K562 (cell line): ENCODE data around the gene NR1D1. TPM values are rescaled to one million over a fixed set of nuclear protein-coding genes. Genes with fewer than 3 reads are reported as not detected.

Experiments
- AFF1 ChIP-seq, 2 experiments: fragments of 450-650 bp; IDR thresholded peaks; 2 replicates each; pipeline ENCODE4 v1.6.1; 2018; ENCODE audit warnings: mild to moderate bottlenecking in 2 of 2, low read depth in 1 of 2; ENCODE audit not compliant: partially characterized antibody in 2 of 2
- FOXK2 ChIP-seq, 2 experiments: fragments of 450-650 bp; IDR thresholded peaks in 1 of 2; conservative IDR thresholded peaks in 1 of 2; 2 replicates each; pipeline ENCODE4 v1.6.1; 2016; ENCODE audit warnings: low read depth in 2 of 2, mild to moderate bottlenecking in 1 of 2
- MNT ChIP-seq, 2 experiments: fragments of 450-650 bp; conservative IDR thresholded peaks; 2 replicates each; pipeline ENCODE4 v1.6.1; 2017; ENCODE audit warnings: mild to moderate bottlenecking in 2 of 2, moderate library complexity in 2 of 2
- MYC ChIP-seq, 2 experiments: fragments of 250-450 bp in 1 of 2; sonication (Bioruptor Pico) in 1 of 2; IDR thresholded peaks; 2 replicates each; pipeline versions ENCODE4 v1.5.1 to v1.6.1; 2012 to 2021; ENCODE audit warnings: low read depth in 2 of 2, borderline replicate concordance in 1 of 2, improper control_type of control experiment in 1 of 2, low read length in 1 of 2, mild to moderate bottlenecking in 1 of 2, moderate library complexity in 1 of 2
- SNAPC5 ChIP-seq: fragments of 250-450 bp; sonication (Bioruptor Pico); IDR thresholded peaks from 2 replicates; pipeline ENCODE4 v1.8.0; 2021; ENCODE audit warnings: moderate library complexity, mild to moderate bottlenecking, inconsistent platforms
- ZNF24 ChIP-seq: fragments of 450-650 bp; IDR thresholded peaks from 2 replicates; pipeline ENCODE4 v1.6.1; 2016
- polyA plus RNA-seq, 8 experiments: library from polyadenylated mRNA; depleted of rRNA in 4 of 8; stranded (reverse) in 5 of 8; unstranded in 3 of 8; fragments of >200 nt; fragmentation: Nextera tagmentation in 2 of 8; fragmentation: Illumina TruSeq in 1 of 8; extraction: Ambion mirVana in 2 of 8; extraction: Trizol in 1 of 8; gene quantifications; 2 replicates each; pipeline versions ENCODE4 v1.2.1 to v1.2.3, GENCODE V29; 2011 to 2014; ENCODE audit warnings: inconsistent platforms in 1 of 8, missing spikeins in 1 of 8
- total RNA-seq, 7 experiments: library from RNA; depleted of rRNA in 6 of 7; stranded (reverse); fragments of >200 nt in 6 of 7; fragmentation: Illumina TruSeq in 2 of 7; extraction: Trizol in 2 of 7; gene quantifications; 2 replicates each; pipeline versions ENCODE4 v1.2.1 to v1.2.3, GENCODE V29; 2011 to 2021; ENCODE audit warnings: low replicate concordance in 1 of 7
- TF ChIP-seq, protein P1 (sequence below): fragments of 450-650 bp; IDR thresholded peaks from 2 replicates; pipeline ENCODE4 v1.6.1; 2016; ENCODE audit warnings: mild to moderate bottlenecking, moderate library complexity

Gene NR1D1
- total and polyA plus RNA-seq, 9 of the 15 experiments (the other 6 are each of a cell fraction or from before 2014, with no cell fraction given) = 0.25 to 7.7 (median 0.65) TPM

- TF ChIP-seq, protein P1, sequence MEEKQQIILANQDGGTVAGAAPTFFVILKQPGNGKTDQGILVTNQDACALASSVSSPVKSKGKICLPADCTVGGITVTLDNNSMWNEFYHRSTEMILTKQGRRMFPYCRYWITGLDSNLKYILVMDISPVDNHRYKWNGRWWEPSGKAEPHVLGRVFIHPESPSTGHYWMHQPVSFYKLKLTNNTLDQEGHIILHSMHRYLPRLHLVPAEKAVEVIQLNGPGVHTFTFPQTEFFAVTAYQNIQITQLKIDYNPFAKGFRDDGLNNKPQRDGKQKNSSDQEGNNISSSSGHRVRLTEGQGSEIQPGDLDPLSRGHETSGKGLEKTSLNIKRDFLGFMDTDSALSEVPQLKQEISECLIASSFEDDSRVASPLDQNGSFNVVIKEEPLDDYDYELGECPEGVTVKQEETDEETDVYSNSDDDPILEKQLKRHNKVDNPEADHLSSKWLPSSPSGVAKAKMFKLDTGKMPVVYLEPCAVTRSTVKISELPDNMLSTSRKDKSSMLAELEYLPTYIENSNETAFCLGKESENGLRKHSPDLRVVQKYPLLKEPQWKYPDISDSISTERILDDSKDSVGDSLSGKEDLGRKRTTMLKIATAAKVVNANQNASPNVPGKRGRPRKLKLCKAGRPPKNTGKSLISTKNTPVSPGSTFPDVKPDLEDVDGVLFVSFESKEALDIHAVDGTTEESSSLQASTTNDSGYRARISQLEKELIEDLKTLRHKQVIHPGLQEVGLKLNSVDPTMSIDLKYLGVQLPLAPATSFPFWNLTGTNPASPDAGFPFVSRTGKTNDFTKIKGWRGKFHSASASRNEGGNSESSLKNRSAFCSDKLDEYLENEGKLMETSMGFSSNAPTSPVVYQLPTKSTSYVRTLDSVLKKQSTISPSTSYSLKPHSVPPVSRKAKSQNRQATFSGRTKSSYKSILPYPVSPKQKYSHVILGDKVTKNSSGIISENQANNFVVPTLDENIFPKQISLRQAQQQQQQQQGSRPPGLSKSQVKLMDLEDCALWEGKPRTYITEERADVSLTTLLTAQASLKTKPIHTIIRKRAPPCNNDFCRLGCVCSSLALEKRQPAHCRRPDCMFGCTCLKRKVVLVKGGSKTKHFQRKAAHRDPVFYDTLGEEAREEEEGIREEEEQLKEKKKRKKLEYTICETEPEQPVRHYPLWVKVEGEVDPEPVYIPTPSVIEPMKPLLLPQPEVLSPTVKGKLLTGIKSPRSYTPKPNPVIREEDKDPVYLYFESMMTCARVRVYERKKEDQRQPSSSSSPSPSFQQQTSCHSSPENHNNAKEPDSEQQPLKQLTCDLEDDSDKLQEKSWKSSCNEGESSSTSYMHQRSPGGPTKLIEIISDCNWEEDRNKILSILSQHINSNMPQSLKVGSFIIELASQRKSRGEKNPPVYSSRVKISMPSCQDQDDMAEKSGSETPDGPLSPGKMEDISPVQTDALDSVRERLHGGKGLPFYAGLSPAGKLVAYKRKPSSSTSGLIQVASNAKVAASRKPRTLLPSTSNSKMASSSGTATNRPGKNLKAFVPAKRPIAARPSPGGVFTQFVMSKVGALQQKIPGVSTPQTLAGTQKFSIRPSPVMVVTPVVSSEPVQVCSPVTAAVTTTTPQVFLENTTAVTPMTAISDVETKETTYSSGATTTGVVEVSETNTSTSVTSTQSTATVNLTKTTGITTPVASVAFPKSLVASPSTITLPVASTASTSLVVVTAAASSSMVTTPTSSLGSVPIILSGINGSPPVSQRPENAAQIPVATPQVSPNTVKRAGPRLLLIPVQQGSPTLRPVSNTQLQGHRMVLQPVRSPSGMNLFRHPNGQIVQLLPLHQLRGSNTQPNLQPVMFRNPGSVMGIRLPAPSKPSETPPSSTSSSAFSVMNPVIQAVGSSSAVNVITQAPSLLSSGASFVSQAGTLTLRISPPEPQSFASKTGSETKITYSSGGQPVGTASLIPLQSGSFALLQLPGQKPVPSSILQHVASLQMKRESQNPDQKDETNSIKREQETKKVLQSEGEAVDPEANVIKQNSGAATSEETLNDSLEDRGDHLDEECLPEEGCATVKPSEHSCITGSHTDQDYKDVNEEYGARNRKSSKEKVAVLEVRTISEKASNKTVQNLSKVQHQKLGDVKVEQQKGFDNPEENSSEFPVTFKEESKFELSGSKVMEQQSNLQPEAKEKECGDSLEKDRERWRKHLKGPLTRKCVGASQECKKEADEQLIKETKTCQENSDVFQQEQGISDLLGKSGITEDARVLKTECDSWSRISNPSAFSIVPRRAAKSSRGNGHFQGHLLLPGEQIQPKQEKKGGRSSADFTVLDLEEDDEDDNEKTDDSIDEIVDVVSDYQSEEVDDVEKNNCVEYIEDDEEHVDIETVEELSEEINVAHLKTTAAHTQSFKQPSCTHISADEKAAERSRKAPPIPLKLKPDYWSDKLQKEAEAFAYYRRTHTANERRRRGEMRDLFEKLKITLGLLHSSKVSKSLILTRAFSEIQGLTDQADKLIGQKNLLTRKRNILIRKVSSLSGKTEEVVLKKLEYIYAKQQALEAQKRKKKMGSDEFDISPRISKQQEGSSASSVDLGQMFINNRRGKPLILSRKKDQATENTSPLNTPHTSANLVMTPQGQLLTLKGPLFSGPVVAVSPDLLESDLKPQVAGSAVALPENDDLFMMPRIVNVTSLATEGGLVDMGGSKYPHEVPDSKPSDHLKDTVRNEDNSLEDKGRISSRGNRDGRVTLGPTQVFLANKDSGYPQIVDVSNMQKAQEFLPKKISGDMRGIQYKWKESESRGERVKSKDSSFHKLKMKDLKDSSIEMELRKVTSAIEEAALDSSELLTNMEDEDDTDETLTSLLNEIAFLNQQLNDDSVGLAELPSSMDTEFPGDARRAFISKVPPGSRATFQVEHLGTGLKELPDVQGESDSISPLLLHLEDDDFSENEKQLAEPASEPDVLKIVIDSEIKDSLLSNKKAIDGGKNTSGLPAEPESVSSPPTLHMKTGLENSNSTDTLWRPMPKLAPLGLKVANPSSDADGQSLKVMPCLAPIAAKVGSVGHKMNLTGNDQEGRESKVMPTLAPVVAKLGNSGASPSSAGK = peak; percentile 78
- TF ChIP-seq SNAPC5 (CRISPR knock-in tag) = no peak
- peak; percentile 84 for TF ChIP-seq MYC (IDR thresholded peaks at IDR 0.05; ENCODE audit: low read depth, low read length)
- no peak for TF ChIP-seq MYC (CRISPR knock-in tag; IDR thresholded peaks at IDR 0.05; ENCODE audit: borderline replicate concordance, low read depth)
- peak; percentile 69 to 85 for TF ChIP-seq FOXK2 (conservative IDR thresholded peaks at IDR 0.05 in 1 of 2, IDR thresholded peaks at IDR 0.05 in 1 of 2; ENCODE audit: low read depth in 2 of 2)
- peak; percentile 95 to 96 for TF ChIP-seq MNT (conservative IDR thresholded peaks at IDR 0.05)
- TF ChIP-seq AFF1 (IDR thresholded peaks at IDR 0.05; ENCODE audit: low read depth in 1 of 2, partially characterized antibody in 2 of 2) = peak in 1 of 2 experiments; percentile 99
- no peak for TF ChIP-seq ZNF24
These were observed 31.3 kb downstream of the NR1D1 start (continued) for GRCh38 chr17:40068917-40069750.
